Activated CD4-positive, alpha-beta T cell treated with anti-CD3 and anti-CD28 coated beads for 1 hour (primary cell): ENCODE results near the gene ACSS3.

Experiments
- DNase-seq: peaks from one replicate; pipeline ENCODE4 v3.0.0-alpha.2; 2020

The ACSS3 gene

DNA sequence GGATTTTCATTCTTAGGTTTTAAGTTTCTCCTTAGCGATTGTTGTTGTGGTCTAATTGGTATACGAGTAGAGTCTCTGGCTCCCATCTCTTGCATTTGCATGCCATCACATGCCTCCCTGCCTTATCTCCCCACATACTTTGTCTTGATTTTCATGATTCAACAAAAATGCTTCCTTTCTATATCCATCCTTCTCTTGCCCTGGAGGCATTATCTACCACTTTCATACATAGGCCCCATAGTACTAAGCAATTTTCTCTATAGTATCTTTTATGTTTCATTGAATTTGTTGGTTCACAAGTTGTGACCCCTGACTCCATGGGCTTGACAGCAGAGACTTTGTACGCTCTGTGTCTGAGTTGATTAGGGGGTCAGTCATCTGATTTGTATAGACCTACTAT, 226.1 kb downstream of the ACSS3 start:
- no peak for DNase-seq
